Astrocyte (in vitro differentiated cells and primary cell): ENCODE data around the gene WAS.

Experiments used
- EZH2 ChIP-seq: IDR thresholded peaks from 2 replicates; pipeline ENCODE4 v1.6.1; 2012; ENCODE audit warnings: mild to moderate bottlenecking, low read length, inconsistent platforms; ENCODE audit not compliant: insufficient read depth
- TF ChIP-seq, protein P1 (sequence below): IDR thresholded peaks from 2 replicates; pipeline ENCODE4 v1.5.1; 2011; ENCODE audit warnings: low read depth, mild to moderate bottlenecking, inconsistent platforms, low read length, moderate library complexity; ENCODE audit not compliant: insufficient read depth

DNA sequence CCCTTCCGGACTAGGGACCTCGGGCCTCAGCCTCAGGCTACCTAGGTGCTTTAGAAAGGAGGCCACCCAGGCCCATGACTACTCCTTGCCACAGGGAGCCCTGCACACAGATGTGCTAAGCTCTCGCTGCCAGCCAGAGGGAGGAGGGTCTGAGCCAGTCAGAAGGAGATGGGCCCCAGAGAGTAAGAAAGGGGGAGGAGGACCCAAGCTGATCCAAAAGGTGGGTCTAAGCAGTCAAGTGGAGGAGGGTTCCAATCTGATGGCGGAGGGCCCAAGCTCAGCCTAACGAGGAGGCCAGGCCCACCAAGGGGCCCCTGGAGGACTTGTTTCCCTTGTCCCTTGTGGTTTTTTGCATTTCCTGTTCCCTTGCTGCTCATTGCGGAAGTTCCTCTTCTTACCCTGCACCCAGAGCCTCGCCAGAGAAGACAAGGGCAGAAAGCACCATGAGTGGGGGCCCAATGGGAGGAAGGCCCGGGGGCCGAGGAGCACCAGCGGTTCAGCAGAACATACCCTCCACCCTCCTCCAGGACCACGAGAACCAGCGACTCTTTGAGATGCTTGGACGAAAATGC lies at the start of gene WAS:
- TF ChIP-seq, protein P1, sequence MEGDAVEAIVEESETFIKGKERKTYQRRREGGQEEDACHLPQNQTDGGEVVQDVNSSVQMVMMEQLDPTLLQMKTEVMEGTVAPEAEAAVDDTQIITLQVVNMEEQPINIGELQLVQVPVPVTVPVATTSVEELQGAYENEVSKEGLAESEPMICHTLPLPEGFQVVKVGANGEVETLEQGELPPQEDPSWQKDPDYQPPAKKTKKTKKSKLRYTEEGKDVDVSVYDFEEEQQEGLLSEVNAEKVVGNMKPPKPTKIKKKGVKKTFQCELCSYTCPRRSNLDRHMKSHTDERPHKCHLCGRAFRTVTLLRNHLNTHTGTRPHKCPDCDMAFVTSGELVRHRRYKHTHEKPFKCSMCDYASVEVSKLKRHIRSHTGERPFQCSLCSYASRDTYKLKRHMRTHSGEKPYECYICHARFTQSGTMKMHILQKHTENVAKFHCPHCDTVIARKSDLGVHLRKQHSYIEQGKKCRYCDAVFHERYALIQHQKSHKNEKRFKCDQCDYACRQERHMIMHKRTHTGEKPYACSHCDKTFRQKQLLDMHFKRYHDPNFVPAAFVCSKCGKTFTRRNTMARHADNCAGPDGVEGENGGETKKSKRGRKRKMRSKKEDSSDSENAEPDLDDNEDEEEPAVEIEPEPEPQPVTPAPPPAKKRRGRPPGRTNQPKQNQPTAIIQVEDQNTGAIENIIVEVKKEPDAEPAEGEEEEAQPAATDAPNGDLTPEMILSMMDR: no peak
- TF ChIP-seq EZH2: no peak
